GM21360 (cell line): ENCODE results near the gene C19orf67.

Source experiments
- ATAC-seq: cut with Tn5 transposase; IDR thresholded peaks from one replicate; pipeline ENCODE4 v1.9.1; 2021; ENCODE audit warnings: mild to moderate bottlenecking, moderate library complexity; ENCODE audit not compliant: unreplicated experiment

C19orf67 gene

DNA sequence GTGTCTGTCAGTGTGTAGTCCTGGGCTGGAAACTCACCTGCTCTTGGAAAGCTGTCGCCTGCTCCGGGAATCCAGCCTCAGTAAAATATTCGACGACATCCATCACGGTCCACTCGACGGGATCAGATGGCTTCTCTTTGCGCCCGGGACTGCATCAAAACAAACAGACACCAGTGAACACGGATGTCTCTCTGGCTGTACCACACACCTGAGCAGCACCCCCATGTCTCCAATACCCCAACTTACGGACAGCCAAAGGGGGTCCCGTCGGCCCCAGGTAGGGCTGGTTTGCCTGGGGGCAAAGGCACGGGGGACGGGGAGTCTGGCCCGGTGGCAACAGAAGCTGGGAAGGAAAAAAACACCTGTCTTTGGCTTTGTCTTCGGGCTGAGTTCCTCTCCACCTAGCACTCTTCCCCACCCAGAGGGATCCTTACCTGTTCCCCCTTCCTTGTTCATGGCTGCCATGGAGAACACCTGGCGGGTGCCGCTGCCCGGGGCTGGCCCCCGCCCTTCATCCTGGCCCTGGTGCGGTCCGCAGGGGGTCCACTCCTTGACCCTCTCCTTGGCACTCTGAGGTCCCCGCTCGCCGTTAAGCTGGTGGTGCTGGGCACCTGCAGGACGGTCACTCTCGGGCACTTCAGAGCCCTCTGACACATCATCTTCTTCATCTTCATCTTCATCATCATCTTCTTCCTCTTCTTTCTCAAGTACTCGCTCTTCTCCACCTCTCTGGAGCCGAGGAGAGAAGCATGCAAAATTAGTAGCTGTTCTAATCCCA, 3.2 kb upstream of the C19orf67 start:
- no peak for ATAC-seq

DNA sequence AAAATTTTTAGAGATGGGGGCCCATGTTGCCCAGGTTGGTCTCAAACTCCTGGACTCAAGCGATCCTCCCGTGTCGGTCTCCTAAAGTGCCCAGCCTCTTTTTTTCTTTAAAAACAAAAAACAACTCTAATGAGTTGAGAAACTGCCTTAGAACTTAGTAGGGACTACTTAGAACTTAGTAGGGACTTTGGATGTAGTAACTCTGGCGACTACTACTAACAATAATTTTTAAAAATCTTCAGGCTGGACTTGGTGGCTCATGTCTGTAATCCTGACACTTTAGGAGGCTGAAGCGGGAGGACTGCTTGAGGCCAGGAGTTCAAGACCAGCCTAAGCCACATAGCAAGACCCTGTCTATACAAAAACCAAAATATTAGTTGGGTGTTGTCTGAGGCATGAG, 515 bp upstream of the C19orf67 start:
- ATAC-seq = no peak

DNA sequence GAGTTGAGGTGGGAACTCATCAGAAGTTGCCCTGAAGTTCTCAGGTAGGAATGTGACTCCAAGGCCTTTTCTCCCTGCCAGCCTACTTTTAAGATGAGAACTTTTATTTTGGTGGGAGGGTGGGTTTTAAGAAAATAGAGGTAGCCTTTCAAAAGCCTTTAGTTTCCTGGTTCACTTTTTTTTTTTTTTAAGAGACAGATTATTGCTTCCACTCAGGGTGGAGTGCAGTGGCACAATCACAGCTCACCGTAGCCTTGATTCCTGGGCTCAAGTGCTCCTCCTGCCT, 3.0 kb downstream of the C19orf67 start:
- no peak for ATAC-seq

DNA sequence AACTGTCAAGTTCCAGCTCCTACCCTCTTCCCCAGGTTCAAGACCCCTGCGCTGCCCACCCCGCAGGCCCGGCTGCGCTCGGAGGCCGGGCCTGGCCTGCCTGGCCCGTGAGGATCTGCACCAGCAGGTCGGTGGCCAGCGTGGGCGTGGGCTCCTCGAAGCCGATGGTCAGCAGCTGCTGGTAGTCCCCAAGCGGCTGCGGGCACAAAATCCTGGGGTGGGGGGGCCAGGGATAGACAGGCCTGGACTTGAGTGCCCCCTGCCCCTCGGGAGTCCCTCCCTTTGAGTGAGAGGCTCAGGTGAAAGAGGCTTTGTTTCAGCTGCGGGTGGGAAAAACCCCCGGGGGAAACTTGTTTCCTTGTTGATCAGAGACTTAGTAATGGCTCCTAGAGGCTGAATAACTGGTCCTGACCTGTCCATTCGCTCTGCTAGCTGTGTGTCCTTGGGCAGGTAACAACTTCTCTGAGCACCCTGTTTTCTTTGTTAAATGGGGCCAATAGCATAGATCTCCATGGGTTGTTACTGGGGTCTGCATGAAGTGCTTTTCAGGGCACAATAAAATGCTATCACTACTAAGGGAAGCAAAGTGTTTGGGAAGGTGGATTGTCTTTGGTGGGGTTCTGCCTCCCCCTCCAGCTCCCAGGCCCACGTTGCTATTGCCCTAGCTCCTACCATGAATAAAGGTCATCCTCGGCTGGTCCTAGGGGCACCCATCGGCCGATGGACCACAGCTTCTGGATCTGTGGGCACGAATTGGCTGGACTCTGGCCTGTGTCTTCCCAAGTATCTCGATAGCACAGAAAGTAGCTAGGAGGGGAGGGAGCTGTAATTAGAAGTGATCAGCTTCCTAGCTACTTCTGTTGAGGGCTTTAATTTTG, 3.5 kb downstream of the C19orf67 start:
- ATAC-seq = peak; percentile 25

DNA sequence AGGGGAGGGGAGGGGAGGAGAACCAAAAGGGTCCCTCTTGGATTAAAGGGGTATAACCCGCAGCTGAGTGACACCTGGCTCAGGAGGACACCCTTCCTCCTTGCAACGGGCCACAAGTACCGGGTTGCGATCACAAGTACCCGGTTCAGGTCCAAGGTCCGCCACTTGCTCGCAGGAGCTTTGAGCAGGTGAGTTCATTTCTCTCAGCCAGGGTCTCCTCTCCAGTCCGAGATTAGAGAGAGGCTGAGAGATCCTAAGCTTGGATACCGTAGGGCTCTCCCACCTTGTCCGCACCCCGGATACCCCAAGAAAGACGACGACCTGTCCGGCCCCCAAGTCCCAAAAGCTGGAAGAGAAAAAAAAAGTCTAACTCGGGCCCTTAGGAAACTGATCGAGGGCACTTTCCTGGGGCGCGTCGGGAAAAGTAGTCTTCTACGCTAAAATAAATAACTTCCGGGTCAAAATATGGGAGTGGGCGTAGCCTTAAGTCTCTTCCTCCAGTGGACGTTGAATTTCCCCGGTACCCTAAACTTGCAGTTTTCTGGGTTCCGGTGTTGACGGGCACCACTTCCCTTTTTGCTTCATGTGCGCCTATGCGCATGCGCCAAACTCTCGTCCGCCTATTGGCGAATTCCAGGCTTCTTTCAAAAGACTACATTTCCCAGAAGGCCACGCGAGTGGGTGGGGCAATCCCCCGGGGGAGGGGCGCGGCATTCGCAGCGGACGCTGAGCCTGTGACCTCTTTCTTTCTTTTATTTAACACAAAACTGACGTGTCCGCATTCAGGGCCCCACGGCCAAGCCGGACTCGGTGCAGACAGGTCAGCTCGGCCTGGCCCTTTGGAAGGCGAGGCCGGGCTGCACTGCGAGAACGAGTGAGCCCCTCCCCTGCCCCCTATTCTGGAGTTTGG, 4.4 kb downstream of the C19orf67 start:
- peak; percentile 73 for ATAC-seq

DNA sequence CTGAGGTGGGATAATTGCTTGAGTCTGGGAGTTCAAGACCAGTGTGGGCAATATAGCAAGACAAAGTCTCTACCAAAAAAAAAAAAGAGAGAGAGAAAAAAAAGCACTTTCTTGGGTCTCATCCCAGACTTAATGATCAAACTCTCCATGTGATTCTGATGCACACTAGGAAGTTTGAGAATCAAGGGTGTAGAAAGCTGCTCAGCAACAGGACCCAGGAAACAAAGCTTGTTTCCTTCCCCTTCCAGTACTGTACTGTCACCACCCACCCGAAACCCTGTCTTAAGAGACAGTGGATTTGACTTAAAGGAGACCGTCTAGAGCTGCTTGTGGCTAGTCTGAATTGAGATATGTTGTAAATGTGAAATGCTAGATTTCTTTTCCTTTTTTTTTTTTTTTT, 7.2 kb downstream of the C19orf67 start:
- no peak for ATAC-seq

DNA sequence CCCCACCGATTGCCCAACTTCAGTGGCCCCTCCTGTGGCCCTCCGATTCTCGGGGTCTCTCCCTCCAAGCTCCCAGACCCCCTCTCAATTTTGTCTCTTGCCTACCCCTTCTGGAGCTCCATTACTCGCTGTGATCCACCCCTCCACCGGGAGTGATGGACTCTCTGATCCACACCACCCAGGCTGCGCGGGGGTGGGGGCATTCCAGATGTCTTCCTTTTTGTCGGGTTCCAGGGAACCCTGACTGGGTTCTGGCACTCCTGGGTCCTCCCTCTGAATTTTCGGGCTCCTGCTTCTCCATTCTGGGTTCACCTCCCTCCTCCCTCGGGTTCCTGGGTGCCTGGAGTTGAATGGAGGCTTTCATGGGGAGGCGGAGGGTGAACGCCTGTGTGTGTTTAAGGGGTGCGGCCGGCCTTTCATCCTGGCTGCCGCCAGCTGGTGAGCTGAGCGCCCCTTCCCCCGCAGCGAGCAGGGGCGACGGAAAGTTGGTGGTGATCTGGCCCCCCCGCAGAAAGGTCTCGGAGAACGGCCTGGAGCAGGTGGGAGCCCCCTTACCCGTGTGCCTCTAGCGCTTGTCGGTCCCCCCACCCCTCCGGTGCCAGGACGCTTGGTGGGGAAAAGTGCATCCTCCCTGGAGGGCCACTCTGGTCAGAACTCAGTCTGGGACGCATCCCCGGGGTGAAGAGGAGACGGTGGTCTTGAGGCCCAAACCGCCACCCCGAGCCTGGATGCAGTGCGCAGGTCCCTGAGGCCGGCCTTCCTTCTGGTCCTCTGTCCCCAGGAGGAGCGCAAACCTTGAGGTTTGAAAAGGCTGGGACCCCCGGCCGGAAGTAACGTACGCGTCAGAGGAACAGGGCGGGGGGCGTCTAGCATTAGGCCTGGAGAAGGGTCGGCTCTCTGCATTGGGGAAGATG, 11.4 kb downstream of the C19orf67 start:
- ATAC-seq = no peak

DNA sequence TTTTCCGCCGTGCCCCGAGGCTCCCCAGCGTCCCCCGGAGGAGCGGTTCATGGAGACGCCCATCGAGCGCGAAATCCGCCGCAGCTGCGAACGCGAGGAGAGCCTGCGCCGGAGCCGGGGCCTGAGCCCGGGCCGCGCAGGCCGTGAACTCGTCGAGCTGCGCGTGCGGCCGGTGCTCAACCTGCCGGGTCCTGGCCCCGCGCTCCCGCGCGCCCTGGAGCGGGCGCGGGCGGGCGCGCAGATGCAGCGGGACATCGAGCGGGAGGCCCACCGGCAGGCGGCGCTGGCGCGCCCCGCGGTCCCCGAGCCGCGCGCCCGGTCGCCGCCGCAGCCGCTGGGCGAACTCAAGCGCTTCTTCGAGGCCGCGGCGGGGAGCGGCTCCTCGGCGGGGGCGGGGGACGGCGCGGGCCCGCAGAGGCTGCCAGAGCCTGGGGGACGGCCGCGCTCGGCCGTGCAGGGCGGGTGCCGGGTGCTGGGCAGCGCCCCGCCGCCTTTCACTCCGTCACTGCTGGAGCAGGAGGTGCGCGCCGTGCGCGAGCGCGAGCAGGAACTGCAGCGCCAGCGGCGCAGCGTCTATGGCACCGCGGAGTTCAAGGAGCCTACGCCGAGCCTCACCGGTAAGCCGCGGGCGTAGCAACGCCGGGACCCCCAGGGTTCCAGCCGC, 12.2 kb downstream of the C19orf67 start:
- ATAC-seq = peak; percentile 38

DNA sequence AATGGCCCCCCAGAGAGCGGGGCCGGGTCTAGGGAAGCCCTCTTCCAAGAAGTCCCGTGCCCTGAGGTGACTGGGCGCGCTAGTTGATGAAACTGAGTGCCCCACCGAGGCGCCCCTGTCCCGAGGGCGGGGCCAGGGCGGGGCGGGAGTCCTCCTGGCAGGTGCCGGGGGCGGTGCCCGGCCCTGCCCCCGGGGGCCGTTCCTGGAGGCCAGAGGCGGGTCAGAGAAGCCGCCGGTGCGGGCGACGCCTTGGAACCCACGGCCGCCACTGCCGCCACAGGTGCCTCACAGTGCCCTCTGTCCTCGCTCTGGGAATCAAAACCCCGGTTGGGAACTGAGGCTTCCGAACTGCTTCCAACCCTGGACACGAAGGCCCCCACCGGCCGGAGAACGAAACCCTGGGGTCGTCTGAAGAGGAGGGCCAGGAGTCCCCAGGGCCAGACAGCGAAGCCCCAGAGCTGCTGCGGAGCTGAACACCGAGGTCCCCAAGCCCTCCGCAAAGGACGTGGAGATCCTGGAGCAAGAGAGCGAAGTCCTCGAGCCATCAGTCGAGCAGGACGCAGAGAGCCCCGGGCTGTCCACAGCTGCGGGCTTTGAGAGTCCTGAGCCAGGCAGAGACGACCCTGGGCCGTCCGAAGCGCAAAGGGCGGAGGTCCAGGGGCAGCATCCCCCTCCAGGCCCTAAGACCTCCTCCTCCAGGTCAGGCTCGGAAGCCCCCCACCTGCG, 12.9 kb downstream of the C19orf67 start, which contains the start of gene MISP3:
Gene MISP3 (plus strand): TSS at position 252 of the 726 bp plus-strand sequence. CDS start 524 bp downstream, outside the sequence.
- ATAC-seq = peak; percentile 21

DNA sequence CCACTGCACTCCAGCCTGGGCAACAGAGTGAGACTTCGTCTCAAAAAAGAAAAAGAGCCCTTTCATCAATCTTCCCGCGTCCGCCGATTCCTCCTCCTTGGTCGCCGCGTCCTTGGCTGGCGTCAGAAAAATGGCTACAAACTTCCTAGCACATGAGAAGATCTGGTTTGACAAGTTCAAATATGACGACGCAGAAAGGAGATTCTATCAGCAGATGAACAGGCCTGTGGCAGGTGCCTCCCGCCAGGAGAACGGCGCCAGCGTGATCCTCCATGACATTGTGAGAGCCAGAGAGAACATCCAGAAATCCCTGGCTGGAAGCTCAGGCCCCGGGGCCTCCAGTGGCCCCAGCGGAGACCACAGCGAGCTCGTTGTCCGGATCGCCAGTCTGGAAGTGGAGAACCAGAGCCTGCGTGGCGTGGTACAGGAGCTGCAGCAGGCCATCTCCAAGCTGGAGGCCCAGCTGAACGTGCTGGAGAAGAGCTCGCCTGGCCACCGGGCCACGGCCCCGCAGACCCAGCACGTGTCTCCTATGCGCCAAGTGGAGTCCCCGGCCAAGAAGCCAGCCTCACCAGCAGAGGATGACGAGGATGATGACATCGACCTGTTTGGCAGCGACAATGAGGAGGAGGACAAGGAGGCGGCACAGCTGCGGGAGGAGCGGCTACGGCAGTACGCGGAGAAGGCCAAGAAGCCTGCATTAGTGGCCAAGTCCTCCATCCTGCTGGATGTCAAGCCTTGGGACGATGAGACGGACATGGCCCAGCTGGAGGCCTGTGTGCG, 15.1 kb downstream of the C19orf67 start:
- no peak for ATAC-seq

DNA sequence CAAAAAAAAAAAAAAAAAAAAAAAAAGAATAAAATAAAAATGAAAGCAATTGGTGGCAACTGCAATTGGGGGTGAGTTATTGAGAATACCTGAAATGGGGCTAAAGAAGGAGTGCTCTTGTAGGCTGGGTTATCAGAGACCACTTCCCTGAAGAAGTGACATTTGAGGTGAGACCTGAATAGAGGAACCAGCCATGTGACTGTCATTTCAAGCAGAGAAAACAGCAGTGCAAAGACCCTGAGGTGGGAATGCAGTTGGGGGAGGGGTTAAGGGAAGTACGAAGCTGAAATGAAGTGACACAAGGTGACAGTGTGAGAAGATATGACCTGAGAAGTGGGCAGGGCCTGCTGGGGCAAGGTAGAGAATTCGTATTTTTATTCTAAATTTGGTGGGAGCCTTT, 19.4 kb downstream of the C19orf67 start:
- ATAC-seq = no peak

DNA sequence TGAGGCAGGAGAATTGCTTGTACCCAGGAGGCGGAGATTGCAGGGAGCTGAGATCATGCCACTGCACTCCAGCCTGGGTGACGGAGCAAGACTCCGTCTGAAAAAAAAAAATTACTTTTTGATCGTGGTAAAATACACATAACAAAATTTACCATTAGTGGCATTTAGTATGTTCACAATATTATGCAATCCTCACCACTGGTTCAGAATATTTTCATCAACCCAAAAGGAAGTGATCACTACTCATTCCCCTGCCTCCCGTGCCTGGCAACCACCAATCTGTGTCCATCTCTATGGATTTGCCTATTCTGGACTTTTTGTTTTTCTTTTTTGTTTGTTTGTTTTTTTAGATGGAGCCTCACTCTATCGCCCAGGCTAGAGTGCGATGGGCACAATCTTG, 22.5 kb downstream of the C19orf67 start:
- ATAC-seq = no peak

DNA sequence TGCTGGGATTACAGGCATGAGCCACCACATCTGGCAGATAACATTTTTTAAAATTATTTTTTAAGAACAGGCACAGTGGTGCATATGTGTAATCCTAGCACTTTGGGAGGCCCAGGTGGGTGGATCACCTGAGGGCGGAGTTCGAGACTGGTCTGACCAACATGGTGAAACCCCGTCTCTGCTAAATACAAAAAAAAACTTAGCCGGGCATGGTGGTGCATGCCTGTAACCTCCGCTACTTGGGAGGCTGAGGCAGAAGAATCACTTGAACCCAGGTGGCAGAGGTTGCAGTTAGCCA, 23.1 kb downstream of the C19orf67 start:
- no peak for ATAC-seq

DNA sequence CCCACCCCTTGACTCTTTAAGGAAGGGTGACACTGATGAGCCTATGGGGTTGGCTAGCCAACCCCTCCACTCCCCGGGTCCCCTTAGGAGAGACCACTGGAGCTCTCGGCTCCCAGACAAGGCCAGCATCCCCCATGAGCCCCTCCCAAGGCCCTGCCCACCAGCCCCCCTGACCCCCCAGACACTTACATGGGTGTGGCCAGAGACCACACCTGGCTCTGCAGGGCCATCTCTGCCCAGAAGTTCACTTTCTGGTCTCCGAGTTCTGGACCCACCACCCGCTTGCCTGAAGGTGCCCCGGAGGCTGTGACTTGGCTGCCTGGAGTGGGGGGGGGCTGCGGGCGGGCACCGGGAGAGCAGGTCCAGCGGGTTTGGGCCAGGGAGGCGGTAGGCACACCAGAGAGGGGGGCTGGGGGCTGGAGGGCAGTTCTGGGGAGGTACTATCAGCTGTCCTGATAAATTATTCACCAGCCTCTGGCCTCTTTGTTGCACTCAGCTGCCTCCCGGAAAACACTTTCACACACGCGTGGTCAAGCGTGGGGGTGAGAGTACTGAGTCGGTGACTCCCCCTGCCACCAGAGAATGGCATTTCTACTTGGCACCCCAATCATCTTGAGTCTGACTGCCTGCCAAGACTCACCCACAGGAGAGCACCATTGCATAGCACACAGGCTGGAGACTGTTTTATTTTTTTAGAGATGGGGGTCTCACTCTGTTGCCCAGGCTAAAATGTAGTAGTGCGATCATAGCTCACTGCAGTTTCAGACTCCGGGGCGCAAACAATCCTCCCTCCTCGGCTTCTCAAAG, 23.6 kb downstream of the C19orf67 start, which contains the start of gene PALM3:
Gene PALM3 (minus strand): TSS at position 326 of the 807 bp plus-strand sequence. CDS start 96 bp downstream, at position 230.
- ATAC-seq = no peak

DNA sequence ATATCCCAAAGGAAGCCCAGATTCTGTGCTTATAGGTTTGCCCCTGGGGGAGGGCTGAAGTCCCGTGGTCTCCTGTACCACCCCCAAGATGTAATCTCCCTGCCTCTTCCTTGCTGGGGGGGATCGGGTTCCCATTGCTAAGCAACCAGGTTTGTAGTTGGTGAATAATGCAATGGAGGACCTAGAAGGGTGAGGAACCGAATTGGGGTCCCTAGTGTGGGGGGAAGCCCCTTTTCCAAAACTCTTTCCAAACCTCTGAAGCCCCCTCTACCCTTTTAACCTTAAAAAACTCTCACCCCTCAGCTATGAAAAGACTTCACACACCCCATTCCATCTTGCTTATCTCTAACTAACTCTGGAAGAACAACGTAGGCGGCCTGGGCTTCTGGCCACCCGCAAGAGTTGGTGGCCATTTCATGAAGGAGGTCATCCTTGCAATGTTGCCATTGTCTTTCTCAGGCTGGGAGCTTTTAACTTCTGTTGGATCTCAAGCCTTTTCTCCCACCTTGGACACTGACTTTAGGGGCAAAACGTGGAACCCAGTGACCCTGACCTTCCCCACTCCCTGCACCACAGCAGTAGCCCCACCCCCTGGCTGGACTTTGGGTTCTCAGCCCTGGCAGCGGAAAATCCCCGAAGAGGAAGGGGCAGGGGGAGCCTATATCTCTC, 24.4 kb downstream of the C19orf67 start:
- no peak for ATAC-seq

DNA sequence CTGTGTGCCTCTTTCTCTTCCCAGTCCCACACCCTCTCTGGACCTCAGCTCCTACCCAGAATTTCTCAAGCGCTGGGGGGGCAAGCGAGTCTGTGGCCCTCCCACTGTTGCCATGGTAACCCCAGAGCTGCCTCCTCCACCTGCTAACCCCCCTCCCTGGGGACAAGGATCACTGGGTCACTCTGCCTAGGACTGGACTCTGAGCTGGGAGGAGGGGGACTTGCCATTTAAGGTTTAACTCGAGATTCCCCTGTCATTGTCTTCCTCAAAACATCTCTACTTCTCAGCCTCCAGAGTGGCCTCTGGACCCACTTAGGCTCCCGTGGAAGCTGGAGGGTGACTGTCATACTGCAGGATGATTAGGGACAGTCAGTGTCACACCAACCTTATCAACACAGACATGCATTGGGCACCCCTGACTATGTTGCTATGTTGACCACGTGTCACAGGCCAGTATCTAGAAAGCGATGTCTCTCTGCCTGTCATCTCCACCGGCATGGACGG, 25.9 kb downstream of the C19orf67 start:
- ATAC-seq = no peak

DNA sequence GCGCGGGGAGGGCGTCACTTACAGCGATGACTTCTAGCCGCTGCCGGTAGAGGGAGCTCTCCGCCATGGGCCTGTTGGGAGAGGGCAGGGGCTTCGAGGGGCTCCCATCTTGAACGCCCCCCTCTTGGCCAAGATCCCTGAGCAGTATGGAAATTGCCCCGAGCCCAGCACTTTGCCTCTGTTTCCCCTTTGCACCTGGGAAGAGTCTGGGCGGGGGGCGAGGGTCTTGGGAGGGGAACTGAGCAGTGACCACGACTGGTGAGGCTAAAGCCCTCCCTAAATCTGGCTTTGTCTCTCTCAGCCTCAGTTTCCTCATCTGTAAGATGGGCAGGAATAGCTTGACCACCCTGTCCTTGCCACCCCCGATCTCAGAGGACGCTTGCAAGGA, 26.5 kb downstream of the C19orf67 start:
- no peak for ATAC-seq
